SU-DHL-6 (cell line): ENCODE measurements around the gene B4GAT1.
A peak's percentile ranks its signal among the peaks of the same experiment; 100 is the strongest.

ENCODE experiments used
- H2AFZ ChIP-seq: fragments of 200-600 bp; sonication (generic); 2 replicates; pipeline ENCODE4 v1.6.1; 2014; ENCODE audit warnings: low read depth, mild to moderate bottlenecking, moderate library complexity, mixed read lengths, antibody characterized with exemption, low read length; ENCODE audit not compliant: severe bottlenecking
- H3F3A ChIP-seq: fragments of 200-600 bp; shearing (Covaris generic); 2 replicates; pipeline ENCODE4 v1.6.0; 2016; ENCODE audit warnings: antibody characterized with exemption, mild to moderate bottlenecking; ENCODE audit not compliant: insufficient read depth
- H3K27ac ChIP-seq: fragments of 200-600 bp; sonication (generic); 2 replicates; pipeline ENCODE4 v1.5.1; 2016; ENCODE audit warnings: low read depth, mild to moderate bottlenecking, low read length, moderate library complexity, mixed read lengths
- H3K27me3 ChIP-seq: fragments of 200-600 bp; sonication (generic), shearing (Covaris generic); 2 replicates; pipeline ENCODE4 v1.6.0; 2014; ENCODE audit warnings: mild to moderate bottlenecking, low read length
- H3K36me3 ChIP-seq: fragments of 200-600 bp; sonication (generic); 2 replicates; pipeline ENCODE4 v1.6.1; 2014; ENCODE audit warnings: mild to moderate bottlenecking, low read length, mixed read lengths
- H3K4me2 ChIP-seq: fragments of 300-600, 200-600 bp; shearing (Covaris generic), sonication (generic); 2 replicates; pipeline ENCODE4 v1.6.0; 2014; ENCODE audit warnings: low read length, low read depth, mild to moderate bottlenecking; ENCODE audit not compliant: poor library complexity, severe bottlenecking
- H3K4me3 ChIP-seq: fragments of 200-600 bp; sonication (generic); 2 replicates; pipeline ENCODE4 v1.5.1; 2014; ENCODE audit warnings: antibody characterized with exemption, low read length, mild to moderate bottlenecking, mixed read lengths; ENCODE audit not compliant: insufficient read depth, poor library complexity, severe bottlenecking
- H3K79me2 ChIP-seq: fragments of 200-600 bp; sonication (generic); 2 replicates; pipeline ENCODE4 v1.6.1; 2014; ENCODE audit warnings: mild to moderate bottlenecking, low read length, moderate library complexity; ENCODE audit not compliant: insufficient read depth
- H3K9ac ChIP-seq: fragments of 200-600 bp; sonication (generic); 2 replicates; pipeline ENCODE4 v1.7.0; 2014; ENCODE audit warnings: mild to moderate bottlenecking, low read length
- H3K9me2 ChIP-seq: fragments of 200-600 bp; sonication (generic); replicated peaks from 2 replicates; pipeline ENCODE4 v1.6.1; 2014; ENCODE audit warnings: low read length; ENCODE audit not compliant: insufficient read depth
- H3K9me3 ChIP-seq: fragments of 200-600 bp; sonication (generic); 2 replicates; pipeline ENCODE4 v1.6.1; 2014; ENCODE audit warnings: low read length, mixed read lengths; ENCODE audit not compliant: insufficient read depth
- H4K20me1 ChIP-seq: fragments of 200-600 bp; sonication (generic); 2 replicates; pipeline ENCODE4 v1.6.1; 2014; ENCODE audit warnings: low read depth, mild to moderate bottlenecking, antibody characterized with exemption, low read length, moderate library complexity, mixed read lengths
- EZH2phosphoT487 ChIP-seq: fragments of 200-600 bp; sonication (generic), shearing (Covaris generic); conservative IDR thresholded peaks from 2 replicates; pipeline ENCODE4 v1.6.1; 2018; ENCODE audit warnings: mild to moderate bottlenecking, antibody characterized with exemption, low read length, moderate library complexity, mixed read lengths
- TF ChIP-seq, protein P1 (sequence below): fragments of 200-600 bp; sonication (generic); IDR thresholded peaks from one replicate; pipeline ENCODE4 v1.5.1; 2017; ENCODE audit warnings: antibody characterized with exemption, mild to moderate bottlenecking, low read length, moderate library complexity; ENCODE audit not compliant: insufficient read depth, poor library complexity, severe bottlenecking

B4GAT1 gene

GRCh38 chr11:66347425-66348276, at the start of gene B4GAT1:
B4GAT1 (minus strand) TSS chr11:66347629; CDS start chr11:66347545, 84 bp downstream.
- Histone ChIP-seq H3K79me2 (peaks cover 17% of the 10 kb centered on the region), H4K20me1 (no peaks in the 10 kb centered on the region), H2AFZ (peak within 1 kb of the TSS; percentile 75), H3K4me3 (peak within 1 kb of the TSS; percentile 77), H3K9ac (peak within 1 kb of the TSS; percentile 75), H3K9me3 (no peaks in the 10 kb centered on the region), H3K27ac (peak within 1 kb of the TSS; percentile 63), H3K27me3 (no peaks in the 10 kb centered on the region), H3K9me2 (no peaks in the 10 kb centered on the region), H3K36me3 (no peaks in the 10 kb centered on the region), H3F3A (peaks cover 16% of the 10 kb centered on the region), H3K4me2 (peak within 1 kb of the TSS; percentile 72)
- TF ChIP-seq, protein P1, sequence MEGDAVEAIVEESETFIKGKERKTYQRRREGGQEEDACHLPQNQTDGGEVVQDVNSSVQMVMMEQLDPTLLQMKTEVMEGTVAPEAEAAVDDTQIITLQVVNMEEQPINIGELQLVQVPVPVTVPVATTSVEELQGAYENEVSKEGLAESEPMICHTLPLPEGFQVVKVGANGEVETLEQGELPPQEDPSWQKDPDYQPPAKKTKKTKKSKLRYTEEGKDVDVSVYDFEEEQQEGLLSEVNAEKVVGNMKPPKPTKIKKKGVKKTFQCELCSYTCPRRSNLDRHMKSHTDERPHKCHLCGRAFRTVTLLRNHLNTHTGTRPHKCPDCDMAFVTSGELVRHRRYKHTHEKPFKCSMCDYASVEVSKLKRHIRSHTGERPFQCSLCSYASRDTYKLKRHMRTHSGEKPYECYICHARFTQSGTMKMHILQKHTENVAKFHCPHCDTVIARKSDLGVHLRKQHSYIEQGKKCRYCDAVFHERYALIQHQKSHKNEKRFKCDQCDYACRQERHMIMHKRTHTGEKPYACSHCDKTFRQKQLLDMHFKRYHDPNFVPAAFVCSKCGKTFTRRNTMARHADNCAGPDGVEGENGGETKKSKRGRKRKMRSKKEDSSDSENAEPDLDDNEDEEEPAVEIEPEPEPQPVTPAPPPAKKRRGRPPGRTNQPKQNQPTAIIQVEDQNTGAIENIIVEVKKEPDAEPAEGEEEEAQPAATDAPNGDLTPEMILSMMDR = no peak
- TF ChIP-seq EZH2phosphoT487 = no peak

- Histone ChIP-seq H3K79me2 (no peaks in the 10 kb centered on the region), H3K27ac (no peak overlapping the region), H3K9ac (no peak overlapping the region), H3K9me3 (no peaks in the 10 kb centered on the region), H2AFZ (no peak overlapping the region), H3K27me3 (no peaks in the 10 kb centered on the region), H3K4me2 (no peak overlapping the region), H4K20me1 (no peaks in the 10 kb centered on the region), H3K36me3 (no peaks in the 10 kb centered on the region), H3K4me3 (no peak overlapping the region), H3F3A (no peaks in the 10 kb centered on the region), H3K9me2 (no peaks in the 10 kb centered on the region)
- TF ChIP-seq, protein P1 = no peak
These were observed 46.5 kb upstream of the B4GAT1 start for GRCh38 chr11:66393954-66394353.

DNA sequence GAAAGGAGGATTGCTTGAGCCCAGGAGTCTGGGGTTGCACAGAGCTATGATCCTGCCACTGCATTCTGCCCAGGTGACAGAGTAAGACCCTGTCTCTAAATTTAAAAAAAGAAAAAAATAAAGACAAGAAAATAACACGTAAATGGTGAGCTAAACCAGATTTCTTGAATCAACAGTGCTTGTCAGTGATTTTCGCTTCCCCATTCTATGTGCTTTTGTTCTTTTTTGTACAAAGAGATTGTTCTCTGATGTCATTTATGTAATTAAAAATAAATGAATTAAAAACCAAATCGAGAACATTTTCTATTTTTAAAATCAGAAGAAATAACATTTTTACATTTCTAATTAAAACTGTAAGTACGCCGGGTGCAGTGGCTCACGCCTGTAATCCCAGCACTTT, 43.9 kb upstream of the B4GAT1 start:
- H3K4me2 ChIP-seq = no peak overlapping the region
- no peak overlapping the region for H3K27ac ChIP-seq
- H3K79me2 ChIP-seq = no peaks in the 10 kb centered on the region
- H3K36me3 ChIP-seq = no peaks in the 10 kb centered on the region
- H4K20me1 ChIP-seq = no peaks in the 10 kb centered on the region
- no peaks in the 10 kb centered on the region for H3K9me3 ChIP-seq
- H3K27me3 ChIP-seq = no peaks in the 10 kb centered on the region
- H3F3A ChIP-seq = no peaks in the 10 kb centered on the region
- H3K9me2 ChIP-seq = no peaks in the 10 kb centered on the region
- no peak overlapping the region for H3K9ac ChIP-seq
- H2AFZ ChIP-seq = no peak overlapping the region
- TF ChIP-seq, protein P1 = no peak
- no peak for TF ChIP-seq EZH2phosphoT487
- no peak overlapping the region for H3K4me3 ChIP-seq
